22Rv1 (cell line): ENCODE data around the gene DCDC1.

Source experiments
- CTCF ChIP-seq: fragments of 450-650 bp; IDR thresholded peaks from 2 replicates; pipeline ENCODE4 v1.5.1; 2017; ENCODE audit warnings: mild to moderate bottlenecking
- ZFX ChIP-seq: fragments of 450-650 bp; IDR thresholded peaks from 2 replicates; pipeline ENCODE4 v1.6.1; 2017; ENCODE audit warnings: antibody characterized with exemption, borderline replicate concordance

- TF ChIP-seq CTCF (no peak), ZFX (no peak)
Observed at GRCh38 chr11:31150011-31150410, 219.5 kb downstream of the DCDC1 start.
